Fibroblast of gingiva (primary cell): ENCODE results near the gene TEPSIN.

Experiments
- DNase-seq: peaks from one replicate; pipeline ENCODE4 v3.0.0-alpha.2; 2011; ENCODE audit warnings: low read depth

TEPSIN gene

GRCh38 chr17:81183807-81184206 is 55.0 kb downstream of the TEPSIN start:
- DNase-seq: no peak

GRCh38 chr17:81183316-81183715 is 55.5 kb downstream of the TEPSIN start:
- no peak for DNase-seq

GRCh38 chr17:81182596-81182995 is 56.3 kb downstream of the TEPSIN start:
- no peak for DNase-seq

DNA sequence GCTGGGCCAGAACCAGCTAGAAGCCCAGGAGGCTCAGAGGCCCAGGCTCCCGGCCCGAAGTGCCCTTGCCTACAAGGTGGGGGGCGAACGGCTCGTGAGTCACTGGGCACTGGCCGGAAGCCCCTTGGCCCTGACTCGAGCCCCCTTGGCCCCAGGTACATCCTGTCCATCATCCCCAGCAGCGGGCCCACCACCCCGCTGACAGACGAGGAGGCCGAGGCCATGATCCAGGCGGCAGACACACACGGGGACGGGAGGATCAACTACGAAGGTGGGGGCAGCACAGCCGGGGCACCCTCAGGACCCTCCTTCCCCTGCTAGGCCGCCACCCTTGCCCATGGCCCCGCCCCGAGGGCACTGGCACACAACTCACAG is 57.1 kb downstream of the TEPSIN start:
- DNase-seq: no peak

DNA sequence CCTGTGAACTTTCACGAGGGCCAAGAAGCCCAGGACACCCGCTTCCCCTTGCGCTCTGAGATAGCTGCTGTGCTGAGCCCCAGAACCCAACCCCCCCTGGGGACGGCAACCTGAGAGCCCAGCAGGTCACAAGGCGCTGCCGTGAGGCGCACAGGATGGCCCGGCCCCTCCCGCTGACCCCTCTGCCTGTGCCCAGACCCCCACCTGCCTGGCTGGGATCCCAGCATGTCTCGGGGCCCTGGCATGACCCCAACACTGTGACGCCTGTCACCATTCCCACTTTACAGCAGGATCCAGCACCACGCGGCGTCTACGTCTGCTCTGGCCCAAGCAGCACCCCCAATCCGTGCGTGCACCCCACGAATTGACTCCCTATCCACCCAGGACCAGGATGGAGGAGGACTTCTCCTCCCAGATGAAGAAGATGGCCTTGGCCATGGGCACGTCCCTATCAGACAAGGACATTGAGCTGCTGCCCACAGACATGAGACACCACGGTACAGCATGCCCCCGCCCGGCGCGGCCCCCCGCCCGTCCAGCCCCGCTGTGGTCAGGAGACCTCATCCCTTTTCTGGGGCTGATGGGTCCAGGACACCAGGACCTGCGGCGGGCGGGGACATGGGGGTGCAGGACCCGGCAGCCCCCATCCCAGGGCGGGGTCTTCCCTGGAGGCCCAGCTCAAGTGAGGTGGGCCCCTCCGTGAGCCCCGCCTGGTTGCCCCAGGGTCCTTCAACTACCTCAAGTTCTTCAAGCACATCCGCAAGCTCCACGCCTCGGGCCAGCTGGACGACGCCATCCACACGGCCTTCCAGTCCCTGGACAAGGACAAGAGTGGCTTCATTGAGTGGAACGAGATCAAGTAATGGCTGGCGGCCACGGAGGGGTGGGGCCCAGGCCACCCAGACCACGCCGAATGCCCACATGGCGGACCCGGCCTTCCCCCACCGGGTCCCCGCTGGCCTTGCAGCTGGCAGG is 57.7 kb downstream of the TEPSIN start:
- no peak for DNase-seq

DNA sequence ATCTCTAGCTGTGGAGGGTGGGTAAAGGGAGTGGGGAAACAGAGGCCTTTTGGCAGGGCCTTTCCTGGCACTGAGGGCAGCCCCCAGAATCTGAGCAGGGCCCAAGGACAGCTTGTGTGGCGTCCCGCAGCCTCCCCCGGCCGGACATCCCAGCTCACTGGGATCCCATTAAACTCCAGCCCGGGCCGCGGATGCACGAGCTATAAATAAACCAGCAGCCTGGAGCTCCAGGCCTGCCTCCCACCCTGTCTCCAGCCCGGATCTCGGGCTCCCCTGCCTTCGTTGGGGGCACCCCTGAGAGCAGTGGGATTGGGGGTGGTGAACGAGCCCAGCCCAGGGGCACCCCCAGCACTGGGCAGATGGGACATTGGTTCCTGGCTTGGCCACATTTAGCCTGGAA is 59.0 kb downstream of the TEPSIN start:
- no peak for DNase-seq

DNA sequence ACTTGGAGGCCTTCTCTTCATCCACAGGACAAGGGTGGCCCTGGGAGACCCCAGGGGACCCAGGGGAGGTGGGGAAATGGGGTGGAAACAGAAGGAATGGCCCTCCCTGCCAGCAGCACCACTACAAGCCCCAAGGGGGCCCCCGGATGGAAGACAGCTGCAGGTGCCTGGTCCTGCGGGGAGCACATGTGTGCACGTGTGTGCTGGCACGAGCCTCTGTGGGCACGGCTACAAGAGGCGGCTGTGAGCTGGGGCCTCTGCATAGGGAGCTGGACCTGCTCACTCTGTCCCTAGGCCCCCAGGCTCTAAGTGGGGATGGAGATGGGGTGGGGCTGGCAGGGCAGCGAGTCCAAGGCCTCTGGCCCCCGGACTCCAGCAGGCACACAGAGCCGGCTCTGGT is 59.6 kb downstream of the TEPSIN start:
- no peak for DNase-seq
